ENCODE results near the gene FGF14. TPM values are rescaled to one million over a fixed set of nuclear protein-coding genes. Genes with fewer than 3 reads are reported as not detected.

The FGF14 gene
- total and polyA plus RNA-seq, 2 donors (not counting 3 experiments of a cell fraction or from before 2014, with no cell fraction given): not detected

- H2AFZ ChIP-seq (ENCODE audit: low read depth, low read length): no peak overlapping the region
- POLR2A ChIA-PET: no interaction called here
- H3K36me3 ChIP-seq (ENCODE audit: control insufficient read depth in 2 of 2, extremely low read depth in 1 of 2, insufficient read depth in 2 of 2, low read length in 2 of 2): no peaks in the 10 kb centered on the region
- no peaks in the 10 kb centered on the region for H4K20me1 ChIP-seq (replicated peaks; ENCODE audit: control insufficient read depth, extremely low read depth, insufficient read depth, low read length)
- no peaks in the 10 kb centered on the region for H3K79me2 ChIP-seq (ENCODE audit: control insufficient read depth, insufficient read depth, low read length)
- H3K9me3 ChIP-seq (replicated peaks; ENCODE audit: control insufficient read depth, insufficient read depth, low read length): no peaks in the 10 kb centered on the region
- TF ChIP-seq CTCF (IDR thresholded peaks at IDR 0.05; ENCODE audit: extremely low read depth in 1 of 2, insufficient read depth in 1 of 2, low read depth in 1 of 2, low read length in 2 of 2) (no peak), JUN (IDR thresholded peaks at IDR 0.05; ENCODE audit: borderline replicate concordance, insufficient read depth, insufficient read length, low read depth) (no peak), GATA2 (IDR thresholded peaks at IDR 0.05; ENCODE audit: insufficient read depth, insufficient read length, low read depth, low read length) (no peak), MAX (IDR thresholded peaks at IDR 0.05; ENCODE audit: insufficient read depth, insufficient read length) (no peak), FOS (IDR thresholded peaks at IDR 0.05; ENCODE audit: borderline replicate concordance, insufficient read depth, low read length) (no peak), POLR2A (IDR thresholded peaks at IDR 0.05; ENCODE audit: low read depth, low read length) (no peak), POLR2AphosphoS5 (IDR thresholded peaks at IDR 0.05; ENCODE audit: insufficient read depth, low read depth, low read length) (no peak), MYC (IDR thresholded peaks at IDR 0.05; ENCODE audit: low read depth, low read length) (no peak), EZH2 (IDR thresholded peaks at IDR 0.05; ENCODE audit: borderline replicate concordance, low read depth, low read length, severe bottlenecking) (no peak)
- no peaks in the 10 kb centered on the region for H3K9me1 ChIP-seq (replicated peaks; ENCODE audit: control insufficient read depth, extremely low read depth, insufficient read depth, low read length)
- no peak for DNase-seq (ENCODE audit: low read depth, low spot score)
- FAIRE-seq: no peak
- intact Hi-C loops (cut with micrococcal nuclease) (no loop called here), dilution Hi-C loops (cut with MboI; ENCODE audit: extremely low pct_ligation_motif_present, low sequenced_read_pairs) (no loop called here)
- H3K4me2 ChIP-seq (ENCODE audit: insufficient read depth, low read length): no peak overlapping the region
- H3K27me3 ChIP-seq (ENCODE audit: control insufficient read depth in 2 of 2, insufficient read depth in 2 of 2, low read length in 2 of 2): no peaks in the 10 kb centered on the region
- CTCF ChIA-PET: no interaction called here
- H3K27ac ChIP-seq (ENCODE audit: insufficient read depth, low read depth, low read length): no peak overlapping the region
- no TSS peak for BruUV-seq (replicated peaks)
- no peak overlapping the region for H3K9ac ChIP-seq (replicated peaks; ENCODE audit: extremely low read depth, insufficient read depth, low read length)
- H3K4me3 ChIP-seq (replicated peaks in 1 of 3; ENCODE audit: insufficient read depth in 1 of 3, low read depth in 1 of 3, low read length in 3 of 3): no peak overlapping the region
- no peaks in the 10 kb centered on the region for H3K4me1 ChIP-seq (ENCODE audit: control insufficient read depth, extremely low read depth, insufficient read depth, low read length)
Measured at GRCh38 chr13:102100234-102100633, 301.6 kb downstream of the FGF14 start.
